SK-N-SH (cell line): Measurements from ENCODE around the gene USP27X. TPM values are rescaled to one million over a fixed set of nuclear protein-coding genes. Genes with fewer than 3 reads are reported as not detected.

Experiments
- CTCF ChIA-PET: fragments of 300-600, 350-600 bp; formaldehyde crosslinking; extraction: SDS; loops from one replicate; lab custom pipeline; 2021; lab: Yijun Ruan, JAX
- POLR2A ChIA-PET: fragments of 350-600 bp; sonication (Branson Sonifier 250); formaldehyde crosslinking; extraction: SDS; loops from one replicate; lab custom pipeline; 2020; ENCODE audit warnings: antibody characterized with exemption, inconsistent platforms; lab: Yijun Ruan, JAX
- DNase-seq: peaks from one replicate; pipeline ENCODE4 v3.0.0; 2012
- H2AFZ ChIP-seq: fragments of 200-600 bp; sonication (generic); 2 replicates; pipeline ENCODE4 v1.8.1; 2016; ENCODE audit warnings: antibody characterized with exemption, mild to moderate bottlenecking, low read depth
- H3F3A ChIP-seq: fragments of 200-600 bp; sonication (generic); replicated peaks from 2 replicates; pipeline ENCODE3; 2016; ENCODE audit warnings: antibody characterized with exemption, mild to moderate bottlenecking; ENCODE audit not compliant: insufficient read depth
- H3K27ac ChIP-seq, 2 experiments: fragments of 200-500 bp in 1 of 2; fragments of 200-600 bp in 1 of 2; sonication (Bioruptor generic) in 1 of 2; sonication (generic), shearing (Covaris generic) in 1 of 2; 2 replicates each; pipeline versions ENCODE4 v1.5.1 to v1.6.1; 2014 to 2016; ENCODE audit warnings: low read depth in 2 of 2, inconsistent platforms in 1 of 2, low read length in 1 of 2, mild to moderate bottlenecking in 1 of 2, mixed read lengths in 1 of 2
- H3K27me3 ChIP-seq: fragments of 200-600 bp; sonication (generic), shearing (Covaris generic); 2 replicates; pipeline ENCODE4 v1.6.1; 2016; ENCODE audit warnings: mixed run types; ENCODE audit not compliant: insufficient read depth
- H3K36me3 ChIP-seq, 2 experiments: fragments of 200-500 bp in 1 of 2; fragments of 200-600 bp in 1 of 2; sonication (Bioruptor generic) in 1 of 2; sonication (generic) in 1 of 2; replicated peaks in 1 of 2; 2 replicates each; pipeline versions ENCODE3 to v1.5.1; 2014 to 2016; ENCODE audit warnings: low read length in 1 of 2, mild to moderate bottlenecking in 1 of 2; ENCODE audit not compliant: insufficient read depth in 2 of 2, control insufficient read depth in 1 of 2
- H3K4me1 ChIP-seq, 2 experiments: fragments of 200-500 bp in 1 of 2; fragments of 200-600 bp in 1 of 2; sonication (Bioruptor generic) in 1 of 2; sonication (generic), shearing (Covaris generic) in 1 of 2; 2 replicates each; pipeline versions ENCODE4 v1.5.1 to v1.6.1; 2014 to 2016; ENCODE audit warnings: low read depth in 1 of 2, low read length in 1 of 2, mixed run types in 1 of 2; ENCODE audit not compliant: insufficient read depth in 2 of 2, control insufficient read depth in 1 of 2
- H3K4me2 ChIP-seq: fragments of 200-600 bp; sonication (generic), shearing (Covaris generic); 2 replicates; pipeline ENCODE4 v1.6.1; 2017; ENCODE audit warnings: mixed run types
- H3K4me3 ChIP-seq, 2 experiments: fragments of 200-500 bp in 1 of 2; fragments of 200-600 bp in 1 of 2; sonication (Bioruptor generic) in 1 of 2; sonication (generic), shearing (Covaris generic) in 1 of 2; 2 replicates each; pipeline versions ENCODE4 v1.5.1 to v1.8.1; 2014 to 2016; ENCODE audit warnings: low read depth in 2 of 2, inconsistent platforms in 1 of 2, low read length in 1 of 2, mild to moderate bottlenecking in 1 of 2, mixed read lengths in 1 of 2, moderate library complexity in 1 of 2
- H3K79me2 ChIP-seq: fragments of 200-600 bp; sonication (generic); 2 replicates; pipeline ENCODE4 v1.8.1; 2017; ENCODE audit warnings: mild to moderate bottlenecking; ENCODE audit not compliant: insufficient read depth
- H3K9ac ChIP-seq: fragments of 200-600 bp; sonication (generic); 2 replicates; pipeline ENCODE4 v1.6.1; 2017; ENCODE audit warnings: mixed run types
- H3K9me2 ChIP-seq: fragments of 200-600 bp; sonication (generic); 2 replicates; pipeline ENCODE4 v1.6.1; 2017; ENCODE audit warnings: mixed run types
- H3K9me3 ChIP-seq: fragments of 200-600 bp; sonication (generic); 2 replicates; pipeline ENCODE4 v1.6.1; 2017; ENCODE audit warnings: mixed run types, mild to moderate bottlenecking, moderate library complexity
- H4K20me1 ChIP-seq: fragments of 200-600 bp; sonication (generic); 2 replicates; pipeline ENCODE4 v1.6.1; 2017; ENCODE audit warnings: mild to moderate bottlenecking, mixed run types; ENCODE audit not compliant: insufficient read depth
- CHD2 ChIP-seq: fragments of 150-350 bp; IDR thresholded peaks from 2 replicates; pipeline ENCODE4 v1.6.1; 2018; ENCODE audit warnings: low read length; ENCODE audit not compliant: partially characterized antibody
- ELF1 ChIP-seq: IDR thresholded peaks from 2 replicates; pipeline ENCODE4 v1.4.0; 2012
- FOSL2 ChIP-seq: IDR thresholded peaks from 2 replicates; pipeline ENCODE4 v1.4.0; 2012; ENCODE audit warnings: low read depth, mild to moderate bottlenecking, moderate library complexity, borderline replicate concordance
- FOXM1 ChIP-seq: IDR thresholded peaks from 2 replicates; pipeline ENCODE4 v1.4.0; 2012; ENCODE audit warnings: low read depth, mild to moderate bottlenecking
- GATA2 ChIP-seq: sonication (generic); formaldehyde crosslinking; IDR thresholded peaks from 2 replicates; pipeline ENCODE4 v1.5.0; 2020; ENCODE audit warnings: mild to moderate bottlenecking, missing genetic modification reagents
- JUND ChIP-seq: IDR thresholded peaks from 2 replicates; pipeline ENCODE4 v1.4.0; 2012
- MAX ChIP-seq: IDR thresholded peaks from 2 replicates; pipeline ENCODE4 v1.4.0; 2012; ENCODE audit warnings: low read depth
- MEF2A ChIP-seq: IDR thresholded peaks from 2 replicates; pipeline ENCODE4 v1.4.0; 2012; ENCODE audit warnings: low read depth, borderline replicate concordance
- MXI1 ChIP-seq: IDR thresholded peaks from 2 replicates; pipeline ENCODE4 v1.6.1; 2012; ENCODE audit warnings: mild to moderate bottlenecking, low read depth, low read length, improper control_type of control experiment
- NRF1 ChIP-seq: IDR thresholded peaks from 2 replicates; pipeline ENCODE4 v1.6.1; 2012; ENCODE audit warnings: low read depth, mild to moderate bottlenecking, low read length
- PBX3 ChIP-seq: IDR thresholded peaks from 2 replicates; pipeline ENCODE4; 2012
- RCOR1 ChIP-seq: fragments of 150-350 bp; IDR thresholded peaks from 2 replicates; pipeline ENCODE4 v1.6.1; 2017; ENCODE audit warnings: antibody characterized with exemption, low read length
- SMC3 ChIP-seq: IDR thresholded peaks from 2 replicates; pipeline ENCODE4 v1.6.1; 2012; ENCODE audit warnings: low read depth, low read length, improper control_type of control experiment
- TCF12 ChIP-seq: IDR thresholded peaks from 2 replicates; pipeline ENCODE4 v1.4.0; 2012
- USF1 ChIP-seq: IDR thresholded peaks from 2 replicates; pipeline ENCODE4 v1.4.0; 2012; ENCODE audit warnings: low read depth, borderline replicate concordance
- USF2 ChIP-seq: fragments of 150-350 bp; IDR thresholded peaks from 2 replicates; pipeline ENCODE4 v1.6.1; 2017; ENCODE audit warnings: antibody characterized with exemption, low read length, low read depth, borderline replicate concordance
- WGBS: methylation state at CpG from one replicate; pipeline ENCODE4 v1.1.6; 2017; ENCODE audit warnings: low lambda C conversion rate; 5-methylcytosine and 5-hydroxymethylcytosine counted together
- polyA plus RNA-seq, 3 experiments: library from polyadenylated mRNA; depleted of rRNA; stranded (reverse); fragments of >200 nt; gene quantifications; 2 replicates each; pipeline ENCODE4 v1.2.3, GENCODE V29; 2012

Gene USP27X
- polyA plus RNA-seq, 1 of the 3 experiments (the other 2 are of a cell fraction), result 1.9 TPM

GRCh38 chrX:49845701-49846403 is 33.4 kb upstream of the USP27X start:
- POLR2A ChIA-PET, result no interaction called here
- no peak overlapping the region for H2AFZ ChIP-seq
- H3K9ac ChIP-seq, result no peak overlapping the region
- no peaks in the 10 kb centered on the region; a peak in 1 of 4 replicates for H3K4me1 ChIP-seq
- no peaks in the 10 kb centered on the region for H3K36me3 ChIP-seq
- no peak overlapping the region for H3K4me3 ChIP-seq
- H4K20me1 ChIP-seq, result no peaks in the 10 kb centered on the region
- H3K9me3 ChIP-seq, result no peaks in the 10 kb centered on the region
- CTCF ChIA-PET, result no interaction called here
- no peak overlapping the region for H3K4me2 ChIP-seq
- DNase-seq, result no peak
- 36% methylated on average over 4 of the region's 4 CpGs for WGBS
- TF ChIP-seq SMC3, result no peak
- TF ChIP-seq USF2, result no peak
- no peak for TF ChIP-seq CHD2
- TF ChIP-seq JUND, result no peak
- TF ChIP-seq GATA2 (CRISPR knock-in tag), result no peak
- TF ChIP-seq MEF2A, result no peak
- TF ChIP-seq FOSL2, result no peak
- no peak for TF ChIP-seq PBX3
- TF ChIP-seq TCF12, result no peak
- TF ChIP-seq MXI1, result no peak
- TF ChIP-seq RCOR1, result no peak
- no peak for TF ChIP-seq MAX
- TF ChIP-seq FOXM1, result no peak
- TF ChIP-seq, all 33 proteins: peak for 0
- H3F3A ChIP-seq, result no peaks in the 10 kb centered on the region
- H3K79me2 ChIP-seq, result no peaks in the 10 kb centered on the region
- H3K27ac ChIP-seq, result no peak overlapping the region
- no peaks in the 10 kb centered on the region for H3K9me2 ChIP-seq
- H3K27me3 ChIP-seq, result peaks cover 10% of the 10 kb centered on the region; the same call in 1 of the 2 replicates

- no peak overlapping the region for H3K27ac ChIP-seq
- no peaks in the 10 kb centered on the region for H3K36me3 ChIP-seq
- H3K4me1 ChIP-seq, result no peaks in the 10 kb centered on the region
- no peaks in the 10 kb centered on the region for H4K20me1 ChIP-seq
- no peak overlapping the region for H2AFZ ChIP-seq
- H3F3A ChIP-seq, result no peaks in the 10 kb centered on the region
- DNase-seq, result no peak
- WGBS, result 5% methylated on average over 1 of the region's 1 CpG
- peaks cover 11% of the 10 kb centered on the region; the same call in 1 of the 2 replicates for H3K27me3 ChIP-seq
- H3K79me2 ChIP-seq, result no peaks in the 10 kb centered on the region
- TF ChIP-seq ELF1 (no peak), NRF1 (no peak), USF1 (no peak), TCF12 (no peak)
- POLR2A ChIA-PET, result no interaction called here
- no peak overlapping the region for H3K9ac ChIP-seq
- H3K4me3 ChIP-seq, result no peak overlapping the region
- H3K9me2 ChIP-seq, result no peaks in the 10 kb centered on the region
- H3K4me2 ChIP-seq, result no peak overlapping the region
- no peaks in the 10 kb centered on the region for H3K9me3 ChIP-seq
- CTCF ChIA-PET, result no interaction called here
These were observed 32.8 kb upstream of the USP27X start for GRCh38 chrX:49846522-49846921.
